Measurements from ENCODE around the gene CELF5.

DNA sequence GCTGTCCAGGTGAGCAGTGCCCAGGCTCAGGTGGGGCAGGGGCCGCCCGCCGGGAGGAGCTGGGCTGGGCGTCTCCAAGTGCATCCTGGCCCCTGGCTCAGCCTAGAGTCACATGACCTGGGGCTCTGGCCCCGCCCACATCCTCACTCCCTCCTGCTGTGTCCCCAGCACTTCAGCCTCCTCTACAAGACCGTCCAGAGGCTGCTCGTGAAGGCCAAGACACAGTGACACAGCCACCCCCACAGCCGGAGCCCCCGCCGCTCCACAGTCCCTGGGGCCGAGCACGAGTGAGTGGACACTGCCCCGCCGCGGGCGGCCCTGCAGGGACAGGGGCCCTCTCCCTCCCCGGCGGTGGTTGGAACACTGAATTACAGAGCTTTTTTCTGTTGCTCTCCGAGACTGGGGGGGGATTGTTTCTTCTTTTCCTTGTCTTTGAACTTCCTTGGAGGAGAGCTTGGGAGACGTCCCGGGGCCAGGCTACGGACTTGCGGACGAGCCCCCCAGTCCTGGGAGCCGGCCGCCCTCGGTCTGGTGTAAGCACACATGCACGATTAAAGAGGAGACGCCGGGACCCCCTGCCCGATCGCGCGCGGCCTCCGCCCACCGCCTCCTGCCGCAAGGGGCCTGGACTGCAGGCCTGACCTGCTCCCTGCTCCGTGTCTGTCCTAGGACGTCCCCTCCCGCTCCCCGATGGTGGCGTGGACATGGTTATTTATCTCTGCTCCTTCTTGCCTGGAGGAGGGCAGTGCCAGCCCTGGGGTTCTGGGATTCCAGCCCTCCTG lies 16.8 kb upstream of the CELF5 start:
- TF ChIP-seq, protein P1, sequence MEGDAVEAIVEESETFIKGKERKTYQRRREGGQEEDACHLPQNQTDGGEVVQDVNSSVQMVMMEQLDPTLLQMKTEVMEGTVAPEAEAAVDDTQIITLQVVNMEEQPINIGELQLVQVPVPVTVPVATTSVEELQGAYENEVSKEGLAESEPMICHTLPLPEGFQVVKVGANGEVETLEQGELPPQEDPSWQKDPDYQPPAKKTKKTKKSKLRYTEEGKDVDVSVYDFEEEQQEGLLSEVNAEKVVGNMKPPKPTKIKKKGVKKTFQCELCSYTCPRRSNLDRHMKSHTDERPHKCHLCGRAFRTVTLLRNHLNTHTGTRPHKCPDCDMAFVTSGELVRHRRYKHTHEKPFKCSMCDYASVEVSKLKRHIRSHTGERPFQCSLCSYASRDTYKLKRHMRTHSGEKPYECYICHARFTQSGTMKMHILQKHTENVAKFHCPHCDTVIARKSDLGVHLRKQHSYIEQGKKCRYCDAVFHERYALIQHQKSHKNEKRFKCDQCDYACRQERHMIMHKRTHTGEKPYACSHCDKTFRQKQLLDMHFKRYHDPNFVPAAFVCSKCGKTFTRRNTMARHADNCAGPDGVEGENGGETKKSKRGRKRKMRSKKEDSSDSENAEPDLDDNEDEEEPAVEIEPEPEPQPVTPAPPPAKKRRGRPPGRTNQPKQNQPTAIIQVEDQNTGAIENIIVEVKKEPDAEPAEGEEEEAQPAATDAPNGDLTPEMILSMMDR (IDR thresholded peaks at IDR 0.05), result no peak
- TF ChIP-seq ZFX (IDR thresholded peaks at IDR 0.05; ENCODE audit: borderline replicate concordance), result no peak

All from 22Rv1 (cell line).